IPS-NIHi11 (cell line): ENCODE measurements around the gene NAB1.
"Not testable (repeated sequence)": the region's sequence is repeated elsewhere in the genome, so short reads cannot be mapped to it uniquely, and the experiment has no call there.

ENCODE experiments used
- DNase-seq: peaks from one replicate; pipeline ENCODE4 v3.0.0; 2012; ENCODE audit warnings: mixed read lengths, low spot score

NAB1 gene

DNA sequence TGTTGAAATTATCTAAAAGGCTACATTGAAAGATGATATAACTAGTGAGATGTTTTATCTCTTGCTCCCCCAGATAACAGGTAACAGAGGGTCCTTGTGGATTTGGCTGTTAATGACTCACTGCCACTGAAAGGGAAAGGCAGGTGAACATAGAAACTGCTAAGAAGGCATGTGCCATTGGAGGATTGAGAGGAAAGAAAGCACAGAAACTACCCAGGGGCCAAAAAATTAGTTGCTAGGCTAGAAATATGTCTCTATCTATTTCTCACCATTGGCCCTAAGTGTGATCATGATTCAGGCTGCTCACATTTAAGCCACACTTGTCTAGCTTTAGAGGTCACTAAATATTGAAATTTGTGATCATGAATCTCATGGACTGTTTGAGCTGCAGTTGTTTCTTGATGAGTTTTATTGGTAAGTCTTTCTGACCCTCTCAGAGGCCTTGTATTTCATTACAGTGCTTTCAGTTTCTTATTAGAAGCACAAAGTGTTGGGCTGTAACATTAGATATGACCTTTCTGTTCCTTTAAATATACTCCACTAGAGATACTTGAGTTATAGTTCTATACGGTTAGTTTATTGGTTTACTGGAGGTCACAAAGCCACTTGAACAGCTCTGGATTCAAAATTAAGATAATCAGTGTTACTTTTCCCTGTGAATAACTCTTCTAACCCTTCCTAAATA, 26.2 kb downstream of the NAB1 start:
- no peak for DNase-seq

DNA sequence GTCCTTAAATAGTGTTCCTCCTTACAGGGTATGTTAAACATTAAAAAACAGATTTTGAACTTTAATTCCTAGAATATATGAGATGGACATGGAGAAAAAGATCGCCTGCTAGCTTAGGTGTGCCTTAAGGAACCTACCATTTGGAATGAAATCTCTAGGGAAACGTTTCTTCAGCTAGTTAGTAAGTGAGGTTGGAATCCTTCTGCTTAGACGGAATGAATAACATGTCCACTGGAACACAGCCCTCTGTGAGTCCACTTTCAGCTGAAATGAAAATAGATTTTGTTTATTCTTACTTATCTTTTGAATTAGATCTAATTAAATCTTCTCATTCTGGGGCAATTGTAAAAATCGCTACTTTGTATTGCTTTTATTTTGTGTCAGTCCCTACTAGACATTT, 28.4 kb downstream of the NAB1 start:
- no peak for DNase-seq

DNA sequence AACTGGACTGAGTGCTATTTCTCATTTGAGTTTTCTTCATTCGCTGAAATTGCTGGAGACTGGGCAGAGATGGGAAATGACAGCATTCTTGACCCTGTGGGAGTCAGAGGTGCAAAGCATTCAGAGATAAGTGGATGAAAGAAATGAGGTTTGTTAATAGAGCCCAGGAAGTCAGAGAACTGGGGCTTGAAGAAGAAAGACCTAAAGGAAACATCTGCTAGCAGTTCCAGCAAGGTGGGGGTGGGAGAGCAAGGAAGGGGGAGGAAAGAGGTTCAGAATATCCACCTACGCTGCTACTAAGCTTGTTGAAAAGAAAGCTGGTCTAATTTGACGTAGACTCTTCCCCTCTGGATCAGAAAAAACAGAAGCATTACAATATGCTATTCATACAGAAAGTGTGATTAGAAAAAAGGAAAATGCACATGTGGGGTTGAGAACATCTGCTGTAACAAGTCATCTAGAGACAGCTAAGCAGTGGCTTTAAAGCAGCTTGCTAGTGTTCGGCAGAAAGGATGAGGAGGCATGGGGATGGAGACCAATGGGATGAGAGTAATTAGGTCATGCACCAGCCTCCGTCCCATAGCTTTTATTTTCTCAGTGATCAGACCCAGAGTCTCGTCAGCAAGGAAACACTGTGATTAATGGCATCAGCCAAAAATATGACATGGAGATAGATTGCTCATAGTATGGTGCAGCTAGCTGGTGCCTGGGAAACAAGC, 29.7 kb downstream of the NAB1 start:
- DNase-seq = no peak

DNA sequence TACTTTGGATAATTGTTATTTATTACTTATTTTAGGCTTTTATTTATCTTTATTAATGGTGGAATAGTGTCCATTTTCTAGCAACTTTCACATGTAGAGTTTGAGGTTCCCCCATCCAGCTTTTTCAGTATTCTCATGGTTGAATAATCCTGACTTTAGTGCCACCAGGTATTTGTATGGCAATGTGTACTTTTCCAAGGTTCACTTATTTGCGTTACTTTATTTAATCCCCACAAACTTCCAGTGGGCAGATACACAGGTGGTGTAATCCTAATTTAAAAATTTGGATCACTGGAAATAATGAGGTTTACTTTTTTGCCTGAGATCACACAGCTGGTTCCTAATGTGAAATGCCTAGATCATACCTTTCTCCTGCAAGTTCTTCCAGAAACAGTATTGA, 30.5 kb downstream of the NAB1 start:
- no peak for DNase-seq

DNA sequence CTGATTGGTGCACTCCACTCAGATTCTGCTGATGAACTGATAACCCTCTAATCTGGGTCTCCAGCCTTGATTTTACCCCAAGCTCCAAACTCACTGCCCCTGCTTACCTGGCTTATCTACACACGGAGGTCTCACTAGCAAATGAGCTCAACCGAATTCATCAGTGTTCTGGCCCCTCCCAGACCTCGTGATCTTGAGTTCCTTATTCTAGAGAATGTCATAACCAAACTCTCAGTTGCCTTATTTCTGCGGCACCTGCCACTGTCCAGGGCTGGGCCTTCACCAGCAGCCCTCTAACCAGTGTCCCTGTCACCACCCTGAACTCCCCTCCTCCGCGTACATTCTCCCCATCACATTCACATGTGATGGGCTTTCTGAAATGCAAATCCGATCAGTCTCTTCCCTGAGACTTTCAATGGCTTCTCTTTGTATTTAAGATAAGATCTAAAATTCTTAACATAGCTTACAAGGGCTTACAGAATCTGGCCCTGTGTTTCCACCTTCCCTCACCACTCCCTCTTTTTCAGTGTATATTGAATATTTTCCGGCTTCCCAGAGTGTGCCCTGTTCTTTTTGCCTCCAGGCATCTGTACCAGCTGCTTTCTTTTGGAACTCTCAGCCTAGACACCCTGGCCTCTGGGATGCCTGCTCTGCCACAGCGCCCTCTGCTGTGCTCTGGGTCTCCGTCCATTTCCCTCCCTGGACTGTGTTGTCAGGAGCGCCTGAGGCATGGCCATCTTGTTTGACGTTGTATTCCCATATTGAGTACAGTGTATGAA, 31.1 kb downstream of the NAB1 start:
- peak; percentile 64 for DNase-seq

DNA sequence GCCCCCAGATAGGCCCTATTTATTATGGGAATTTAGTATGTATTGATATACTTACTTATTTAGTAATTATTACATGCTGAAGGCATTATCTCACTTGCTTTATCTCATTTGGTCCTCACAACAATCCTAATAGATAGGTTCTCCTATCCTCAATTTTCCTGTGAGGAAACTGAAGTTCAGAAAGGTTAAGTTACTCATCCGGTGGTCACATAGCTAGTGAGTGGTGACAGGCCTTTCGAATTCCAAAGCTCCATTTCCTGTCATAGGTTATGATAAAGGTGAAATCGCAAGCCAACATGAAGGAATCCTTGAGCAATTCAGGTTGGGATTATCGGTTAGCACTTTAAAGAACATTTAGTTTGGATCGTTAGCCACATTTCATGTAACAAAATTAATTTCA, 33.3 kb downstream of the NAB1 start:
- DNase-seq = no peak

DNA sequence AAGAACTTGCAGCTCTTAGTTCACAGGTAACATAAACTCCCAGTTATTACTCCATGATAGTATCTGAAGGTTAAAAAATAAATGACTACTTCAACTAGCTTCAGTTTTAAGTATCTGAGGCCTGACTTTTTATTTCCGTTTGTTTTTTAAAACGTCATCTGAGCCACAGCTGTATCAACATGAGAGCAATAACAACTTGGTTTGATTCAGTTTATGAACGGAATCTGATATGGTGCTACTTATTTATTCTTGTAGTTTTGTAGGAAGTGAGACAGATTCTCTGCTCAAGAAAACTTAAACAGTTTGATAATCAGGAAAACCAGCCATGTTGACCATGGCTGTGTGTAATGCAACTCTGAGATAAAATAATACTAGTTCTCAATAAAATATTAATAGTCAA, 34.9 kb downstream of the NAB1 start:
- no peak for DNase-seq

DNA sequence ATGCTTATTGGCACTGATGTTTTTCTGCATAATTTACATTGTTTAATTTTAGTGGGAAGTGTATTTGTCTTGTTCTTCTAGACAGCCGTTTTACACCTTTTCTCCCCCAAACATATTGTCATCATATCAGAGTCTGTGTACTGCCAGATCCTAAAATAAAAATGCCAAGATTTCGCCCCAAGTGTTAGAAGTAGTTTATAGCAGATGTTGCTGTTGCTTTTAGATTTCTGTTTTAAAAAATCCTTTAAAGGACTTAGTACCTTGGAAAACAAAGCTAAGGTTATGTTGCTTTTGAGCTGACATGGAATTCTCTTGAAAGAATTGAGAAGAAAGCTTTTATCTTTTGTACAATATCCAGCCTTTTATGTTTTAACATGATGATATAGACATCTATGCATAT, 36.0 kb downstream of the NAB1 start:
- DNase-seq = no peak

DNA sequence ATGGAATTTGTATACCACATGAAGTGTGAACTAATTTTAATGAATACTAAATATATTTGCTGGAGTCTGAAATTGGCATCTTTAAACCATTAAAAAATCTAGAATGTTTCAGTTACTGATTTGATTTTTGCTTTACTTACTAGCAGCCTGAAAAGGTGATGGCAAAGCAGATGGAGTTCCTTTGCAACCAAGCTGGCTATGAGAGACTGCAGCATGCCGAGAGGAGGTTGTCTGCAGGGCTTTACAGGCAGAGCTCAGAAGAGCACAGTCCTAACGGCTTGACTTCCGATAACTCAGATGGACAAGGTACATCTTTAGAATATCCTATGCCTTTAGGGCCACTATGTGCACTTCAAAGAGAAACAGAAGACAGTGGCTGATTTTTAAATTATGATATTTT, 36.5 kb downstream of the NAB1 start:
- no peak for DNase-seq

DNA sequence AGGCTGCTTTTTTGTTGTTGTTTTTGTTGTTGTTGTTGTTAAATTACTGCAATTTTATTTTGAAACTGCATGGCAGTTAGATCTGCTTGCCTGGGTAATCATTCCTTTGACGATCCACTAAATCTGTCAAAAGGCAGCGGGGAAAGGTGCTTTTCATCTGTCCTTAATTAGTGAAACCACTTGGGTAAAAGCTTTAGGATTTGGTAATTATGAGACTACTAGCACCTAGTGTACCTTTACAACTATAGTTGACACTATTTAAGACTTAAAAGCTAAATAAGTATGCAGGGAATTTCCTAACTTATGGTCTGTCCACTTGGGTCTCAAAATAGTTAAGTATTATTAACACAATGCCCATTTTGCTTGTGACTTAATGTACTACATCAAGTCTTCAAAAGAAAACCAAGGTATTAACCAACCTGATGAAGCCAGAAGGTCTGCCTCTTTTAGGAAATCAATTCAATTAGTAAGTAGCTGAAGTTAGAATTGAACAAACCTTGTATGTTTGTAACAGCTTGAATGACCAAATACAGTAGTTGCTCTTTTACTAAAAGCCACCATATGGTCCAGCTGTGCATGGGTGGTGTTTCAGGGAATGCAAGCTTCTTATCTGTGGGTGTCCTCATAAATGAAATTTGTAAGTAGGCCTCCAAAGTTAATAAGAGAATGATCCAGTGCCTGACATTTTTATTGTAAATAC, 44.8 kb downstream of the NAB1 start:
- DNase-seq = no peak

DNA sequence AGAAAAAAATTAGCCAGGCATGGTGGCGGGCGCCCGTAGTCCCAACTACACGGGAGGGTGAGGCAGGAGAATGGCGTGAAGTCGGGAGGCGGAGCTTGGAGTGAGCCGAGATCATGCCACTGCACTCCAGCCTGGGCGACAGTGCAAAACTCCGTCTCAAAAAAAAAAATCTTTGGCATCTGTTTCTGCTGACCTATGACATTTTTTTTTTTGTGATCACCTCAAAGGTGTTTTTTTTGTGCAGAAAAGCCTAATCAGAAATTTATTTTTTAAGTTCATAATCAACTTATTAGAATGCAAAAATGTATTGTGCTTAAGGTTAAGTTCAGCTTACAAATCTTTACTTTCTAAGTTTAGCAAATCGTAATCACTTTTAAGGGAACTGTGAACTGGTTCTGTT, 45.6 kb downstream of the NAB1 start:
- DNase-seq = no peak

DNA sequence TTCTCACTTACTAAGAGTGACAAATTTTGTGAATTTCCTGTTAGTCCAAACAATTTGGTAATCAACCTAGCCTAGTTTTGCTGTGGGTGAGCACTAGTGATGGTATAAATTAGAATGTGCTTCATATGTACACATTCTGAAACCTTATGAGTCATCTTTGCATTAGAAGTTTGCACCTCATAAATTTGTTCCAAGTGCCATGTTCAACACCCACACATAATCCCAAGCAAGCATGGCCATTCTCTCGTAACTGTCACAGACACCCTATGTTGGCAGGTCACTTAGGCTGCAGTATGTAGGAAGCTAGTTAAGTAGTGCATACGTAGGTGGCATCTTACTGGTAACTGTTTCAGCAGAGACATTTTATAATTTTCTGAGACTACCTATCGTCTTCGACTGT, 46.9 kb downstream of the NAB1 start:
- DNase-seq = no peak

DNA sequence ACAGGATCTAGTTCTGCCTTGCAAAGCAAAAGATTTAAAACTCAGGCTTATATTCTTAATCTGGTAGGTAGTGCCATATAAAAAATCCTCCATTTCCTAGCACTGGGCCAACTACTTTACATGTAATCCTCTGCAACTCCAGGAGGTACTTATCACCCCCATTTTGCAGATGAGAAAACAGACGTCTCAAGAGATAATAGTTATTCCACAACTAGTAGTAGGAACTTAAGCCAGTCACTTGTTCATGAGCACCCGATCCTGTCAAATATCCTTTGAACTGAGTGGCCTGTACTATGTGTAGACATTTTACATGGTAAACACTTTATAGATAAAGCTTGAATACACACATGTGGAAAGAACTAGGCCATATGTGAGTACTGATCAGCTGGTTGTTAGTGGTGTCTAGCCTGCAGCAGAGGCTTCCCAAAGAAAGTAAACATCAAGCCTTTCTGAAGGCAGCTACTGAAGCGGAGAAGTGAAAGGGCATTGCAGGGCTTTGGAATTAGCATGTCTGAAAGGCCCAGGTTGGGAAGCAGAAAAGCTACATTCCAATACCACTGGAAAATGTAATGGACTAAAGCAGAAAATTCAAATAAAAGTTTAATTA, 48.0 kb downstream of the NAB1 start:
- peak; percentile 20 for DNase-seq

DNA sequence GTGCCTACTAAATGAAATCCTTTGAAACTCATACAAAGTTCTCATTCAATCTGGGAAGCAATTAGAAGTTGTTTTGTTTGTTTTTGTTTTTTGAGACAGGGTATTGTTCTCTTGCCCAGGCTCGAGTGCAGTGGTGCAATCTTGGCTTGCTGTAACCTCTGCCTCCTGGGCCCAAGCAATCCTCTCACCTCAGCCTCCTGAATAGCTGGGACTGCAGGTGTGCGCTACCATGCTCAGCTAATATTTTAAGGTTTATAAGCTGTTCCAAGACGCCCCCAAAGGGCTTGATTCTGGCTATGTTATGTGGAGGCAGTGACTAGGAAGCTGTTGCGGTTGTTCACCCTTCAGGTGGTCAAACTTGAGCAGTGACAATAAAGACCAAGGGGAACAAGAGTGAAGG, 48.5 kb downstream of the NAB1 start:
- no peak for DNase-seq

DNA sequence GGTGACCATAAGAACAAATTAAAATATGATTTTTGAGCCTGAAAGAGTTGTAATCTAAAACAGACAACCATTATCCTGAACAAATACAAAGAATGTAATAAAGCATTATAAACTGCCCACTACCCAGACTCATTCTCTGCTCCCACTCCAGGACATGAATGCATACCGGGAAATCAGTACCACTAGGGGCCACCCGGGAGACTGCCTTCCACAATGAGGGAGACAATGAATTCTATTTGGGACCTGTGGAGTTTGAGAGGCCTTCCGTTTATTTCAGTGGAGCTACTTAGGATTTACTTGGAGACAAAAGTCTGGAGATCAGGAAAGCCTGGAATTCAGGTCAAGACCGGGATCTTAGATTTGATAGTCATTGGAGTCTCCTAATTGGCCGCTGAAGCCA, 50.0 kb downstream of the NAB1 start:
- peak; percentile 43 for DNase-seq

DNA sequence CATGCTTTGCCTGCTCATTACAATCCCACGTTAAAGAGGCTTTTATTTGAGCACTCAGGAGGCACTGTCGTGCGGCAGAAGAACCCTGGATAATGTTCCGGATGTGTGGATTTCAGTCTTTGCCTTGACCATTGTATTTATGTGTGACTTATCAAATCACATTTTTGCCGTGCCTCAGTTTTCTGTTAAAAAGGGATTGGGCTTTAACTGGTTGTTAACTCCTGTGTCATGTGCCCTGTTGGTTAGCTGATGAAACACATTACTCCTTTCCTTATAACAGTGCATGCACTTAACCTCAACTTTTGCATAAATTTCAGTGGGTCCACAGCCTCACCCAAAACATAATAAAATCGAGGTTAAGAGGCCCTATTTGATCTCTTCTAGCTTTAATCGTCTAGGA, 52.7 kb downstream of the NAB1 start:
- DNase-seq = no peak

DNA sequence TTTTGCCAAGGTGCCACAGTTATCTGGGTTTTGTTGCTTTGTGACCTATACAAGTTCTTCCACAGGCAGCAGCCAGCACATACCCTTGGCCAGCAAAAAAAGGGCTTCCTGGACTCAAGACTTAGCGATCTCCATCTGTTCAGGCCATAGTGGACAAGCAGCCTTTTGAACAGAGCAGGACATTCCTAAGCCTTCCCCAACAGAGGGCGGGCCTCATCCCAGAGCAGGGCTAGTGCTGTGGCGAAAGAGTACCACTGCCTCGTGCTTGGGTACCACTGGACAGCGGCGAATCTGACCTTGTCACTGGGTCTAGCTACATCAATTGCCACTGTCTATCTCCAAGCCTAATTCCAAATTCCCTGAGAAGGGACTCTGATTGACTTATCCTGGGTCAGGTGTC, 56.4 kb downstream of the NAB1 start:
- no peak for DNase-seq

DNA sequence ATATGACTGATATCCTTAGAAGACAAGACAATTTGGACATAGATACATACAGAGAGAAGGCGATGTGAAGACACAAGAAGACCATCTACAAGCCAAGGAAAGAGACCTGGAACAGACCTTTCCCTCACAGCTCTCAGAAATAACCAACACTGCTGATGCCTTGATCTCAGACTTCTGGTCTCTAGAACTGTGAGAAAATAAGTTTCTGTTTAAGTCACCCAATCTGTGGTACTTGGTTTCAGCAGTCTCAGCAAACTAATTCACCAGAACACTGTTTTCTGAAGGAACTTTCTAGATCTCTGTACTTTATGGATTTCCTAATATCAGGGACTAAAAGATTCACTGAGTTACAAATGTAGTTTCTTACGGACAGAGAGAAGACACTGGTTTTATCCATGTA, 58.8 kb downstream of the NAB1 start:
- DNase-seq = no peak

DNA sequence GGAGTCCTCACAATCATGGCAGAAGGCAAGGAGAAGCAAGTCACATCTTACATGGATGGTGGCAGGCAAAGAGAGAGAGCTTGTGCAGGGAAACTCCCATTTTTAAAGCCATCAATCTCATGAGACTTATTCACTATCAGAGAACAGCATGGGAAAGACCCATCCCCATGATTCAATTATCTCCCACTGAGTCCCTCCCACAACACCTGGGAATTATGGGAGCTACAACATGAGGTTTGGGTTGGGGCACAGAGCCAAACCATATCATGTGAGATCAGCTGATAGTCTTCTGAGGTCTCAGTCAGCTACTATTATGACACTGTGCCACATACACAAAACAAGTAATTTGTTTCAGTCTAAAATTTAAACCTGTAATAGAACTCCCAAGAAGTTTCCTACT, 59.8 kb downstream of the NAB1 start:
- not testable (repeated sequence) for DNase-seq

DNA sequence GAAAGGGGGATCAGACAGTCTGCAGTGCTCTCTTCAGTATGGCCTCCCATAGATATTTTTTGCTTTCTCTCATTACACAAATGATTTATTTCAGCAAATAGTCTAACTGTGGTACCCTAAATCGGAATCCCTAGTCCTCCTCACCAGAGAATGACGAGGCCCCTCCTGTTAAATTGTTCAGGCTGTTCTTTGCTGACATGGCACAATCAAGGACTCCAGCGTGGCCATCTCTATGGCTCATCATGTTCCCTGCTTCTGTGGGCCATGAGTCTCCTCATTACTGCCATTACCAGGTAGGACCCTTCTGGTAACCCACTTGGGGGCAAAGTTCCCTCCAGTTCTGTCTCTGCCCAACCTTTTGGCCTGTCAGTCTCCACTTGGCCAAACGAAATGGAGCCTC, 62.2 kb downstream of the NAB1 start:
- no peak for DNase-seq

DNA sequence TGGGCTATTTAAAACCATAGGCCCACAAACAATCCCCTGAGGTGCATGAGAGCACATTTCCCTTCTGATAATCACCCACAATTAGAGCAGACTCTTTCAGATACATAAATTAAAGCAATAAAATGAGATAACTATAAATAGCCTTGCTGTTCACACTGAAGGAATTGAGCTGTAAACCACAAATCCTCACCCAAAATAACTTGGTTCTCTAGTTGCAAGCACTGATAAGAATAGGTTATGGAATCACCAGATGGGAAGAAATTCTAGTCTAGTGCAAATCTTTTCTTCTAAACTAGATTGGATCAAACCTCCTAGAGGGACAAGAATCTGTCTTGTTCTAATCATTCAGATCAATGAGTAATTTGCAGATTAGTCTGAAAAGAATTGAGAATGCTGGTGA, 64.6 kb downstream of the NAB1 start:
- DNase-seq = no peak

DNA sequence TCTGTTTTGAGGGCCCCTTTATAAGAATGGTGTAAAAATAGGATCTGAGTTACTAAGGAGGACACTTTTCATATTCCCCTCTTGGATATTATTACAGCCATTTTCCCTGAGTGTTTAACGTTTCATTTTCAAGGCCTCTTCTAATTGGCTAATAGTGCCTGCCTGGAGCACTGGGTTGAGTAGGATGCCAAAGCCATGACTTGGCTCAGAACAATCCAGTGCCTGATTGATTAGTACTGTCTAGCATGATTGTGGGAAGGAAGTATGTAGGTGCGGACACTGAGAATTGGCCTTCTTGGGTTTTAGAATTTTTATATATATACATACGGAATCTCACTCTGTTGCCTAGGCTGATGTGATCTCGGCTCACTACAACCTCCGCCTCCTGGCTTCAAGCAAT, 66.1 kb downstream of the NAB1 start:
- DNase-seq = no peak
